ENCODE measurements around the gene NTM. TPM values are rescaled to one million over a fixed set of nuclear protein-coding genes. Genes with fewer than 3 reads are reported as not detected.

The NTM gene
- total and polyA plus RNA-seq, 2 donors (not counting 3 experiments of a cell fraction or from before 2014, with no cell fraction given), result 1.00 to 1.1 TPM

DNA sequence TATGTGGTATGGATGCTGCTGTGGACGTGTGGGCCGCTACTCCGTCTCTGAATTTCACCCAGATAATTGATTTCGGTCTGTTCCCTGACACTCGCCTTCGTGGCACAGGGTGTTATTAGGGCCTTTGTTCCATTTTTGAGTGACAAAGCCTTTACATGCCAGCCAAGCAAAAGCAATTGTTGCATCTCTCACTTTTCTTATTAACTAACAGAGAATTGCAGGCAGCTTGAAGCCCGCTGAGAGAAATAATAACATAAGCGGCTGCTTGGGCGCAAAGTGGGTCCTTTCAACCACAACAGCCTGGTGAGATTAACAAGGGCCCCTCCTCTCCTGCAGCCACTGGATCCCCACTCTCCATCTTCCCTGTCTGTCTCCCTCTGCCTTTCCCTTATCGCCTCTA, 449.4 kb downstream of the NTM start:
- intact Hi-C loops (cut with micrococcal nuclease), result loop anchor here (5.0 kb wide), 1 partner anchor 92 kb away; no protein-coding TSS in a partner anchor
- H3K4me2 ChIP-seq (ENCODE audit: insufficient read depth, low read length), result no peak overlapping the region
- H3K27me3 ChIP-seq (ENCODE audit: control insufficient read depth in 2 of 2, insufficient read depth in 2 of 2, low read length in 2 of 2), result peaks cover 28 to 38% of the 10 kb centered on the region in 2 experiments
- H4K20me1 ChIP-seq (replicated peaks; ENCODE audit: control insufficient read depth, extremely low read depth, insufficient read depth, low read length), result no peaks in the 10 kb centered on the region
- ChIA-PET CTCF (interaction anchor here (1.1 kb wide), 1 partner anchor 125 kb away, joined by 3 read pairs; no protein-coding TSS in a partner anchor), POLR2A (no interaction called here)
- no TSS peak for BruUV-seq (replicated peaks)
- H3K27ac ChIP-seq (ENCODE audit: insufficient read depth, low read depth, low read length), result no peak overlapping the region
- no peaks in the 10 kb centered on the region for H3K79me2 ChIP-seq (ENCODE audit: control insufficient read depth, insufficient read depth, low read length)
- H3K4me1 ChIP-seq (ENCODE audit: control insufficient read depth, extremely low read depth, insufficient read depth, low read length), result no peaks in the 10 kb centered on the region
- dilution Hi-C loops (cut with MboI; ENCODE audit: extremely low pct_ligation_motif_present, low sequenced_read_pairs), result no loop called here
- DNase-seq (ENCODE audit: low read depth, low spot score) (no peak), FAIRE-seq (no peak)
- H3K9me3 ChIP-seq (replicated peaks; ENCODE audit: control insufficient read depth, insufficient read depth, low read length), result no peaks in the 10 kb centered on the region
- TF ChIP-seq GATA2 (IDR thresholded peaks at IDR 0.05; ENCODE audit: insufficient read depth, insufficient read length, low read depth, low read length), result no peak
- TF ChIP-seq POLR2A (IDR thresholded peaks at IDR 0.05; ENCODE audit: low read depth, low read length), result no peak
- no peak for TF ChIP-seq CTCF (IDR thresholded peaks at IDR 0.05; ENCODE audit: extremely low read depth in 1 of 2, insufficient read depth in 1 of 2, low read depth in 1 of 2, low read length in 2 of 2)
- TF ChIP-seq POLR2AphosphoS5 (IDR thresholded peaks at IDR 0.05; ENCODE audit: insufficient read depth, low read depth, low read length), result no peak
- no peak for TF ChIP-seq JUN (IDR thresholded peaks at IDR 0.05; ENCODE audit: borderline replicate concordance, insufficient read depth, insufficient read length, low read depth)
- no peak for TF ChIP-seq MYC (IDR thresholded peaks at IDR 0.05; ENCODE audit: low read depth, low read length)
- TF ChIP-seq, protein P1, sequence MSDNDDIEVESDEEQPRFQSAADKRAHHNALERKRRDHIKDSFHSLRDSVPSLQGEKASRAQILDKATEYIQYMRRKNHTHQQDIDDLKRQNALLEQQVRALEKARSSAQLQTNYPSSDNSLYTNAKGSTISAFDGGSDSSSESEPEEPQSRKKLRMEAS (IDR thresholded peaks at IDR 0.05; ENCODE audit: insufficient read depth, insufficient read length), result no peak
- no peak for TF ChIP-seq FOS (IDR thresholded peaks at IDR 0.05; ENCODE audit: borderline replicate concordance, insufficient read depth, low read length)
- no peak for TF ChIP-seq EZH2 (IDR thresholded peaks at IDR 0.05; ENCODE audit: borderline replicate concordance, low read depth, low read length, severe bottlenecking)
- no peak overlapping the region for H3K9ac ChIP-seq (replicated peaks; ENCODE audit: extremely low read depth, insufficient read depth, low read length)
- H2AFZ ChIP-seq (ENCODE audit: low read depth, low read length), result no peak overlapping the region
- H3K36me3 ChIP-seq (ENCODE audit: control insufficient read depth in 2 of 2, extremely low read depth in 1 of 2, insufficient read depth in 2 of 2, low read length in 2 of 2), result no peaks in the 10 kb centered on the region
- H3K4me3 ChIP-seq (replicated peaks in 1 of 3; ENCODE audit: insufficient read depth in 1 of 3, low read depth in 1 of 3, low read length in 3 of 3), result no peak overlapping the region
- no peaks in the 10 kb centered on the region for H3K9me1 ChIP-seq (replicated peaks; ENCODE audit: control insufficient read depth, extremely low read depth, insufficient read depth, low read length)

Measured in endothelial cell of umbilical vein (primary cell).